ENCODE measurements around the gene KDM4B. TPM values are rescaled to one million over a fixed set of nuclear protein-coding genes. Genes with fewer than 3 reads are reported as not detected.

Gene KDM4B
- total and polyA plus RNA-seq, 9 of the 15 experiments (the other 6 are each of a cell fraction or from before 2014, with no cell fraction given), result 0.21 to 29.9 (median 7.3) TPM

- no peak for TF ChIP-seq MCM5 (IDR thresholded peaks at IDR 0.05; ENCODE audit: low read depth)
- TF ChIP-seq CUX1 (CRISPR knock-in tag; IDR thresholded peaks at IDR 0.05), result peak; percentile 88
- no peak for TF ChIP-seq CREB1 (IDR thresholded peaks at IDR 0.05)
- TF ChIP-seq CREB1 (CRISPR knock-in tag; IDR thresholded peaks at IDR 0.05), result no peak
- TF ChIP-seq CLOCK (CRISPR knock-in tag; IDR thresholded peaks at IDR 0.05; ENCODE audit: borderline replicate concordance), result no peak
- peak; percentile 84 for TF ChIP-seq EGR1 (conservative IDR thresholded peaks at IDR 0.05)
- TF ChIP-seq CREB3 (tag; conservative IDR thresholded peaks at IDR 0.05; ENCODE audit: low read depth), result 0 out of 2 replicates have a peak, but pooled peaks have one; percentile 19
- peak; percentile 45; the same call in 1 of the 2 replicates for TF ChIP-seq NCOR1 (IDR thresholded peaks at IDR 0.05)
- no peak for TF ChIP-seq HDAC1 (IDR thresholded peaks at IDR 0.05)
- TF ChIP-seq ZNF589 (CRISPR knock-in tag; IDR thresholded peaks at IDR 0.05; ENCODE audit: low read depth), result peak; percentile 60; the same call in 1 of the 2 replicates
- peak; percentile 43; the same call in 1 of the 2 replicates for TF ChIP-seq ZNF583 (CRISPR knock-in tag; IDR thresholded peaks at IDR 0.05)
- peak in 1 of 2 experiments; percentile 75; a peak in 2 of 4 replicates for TF ChIP-seq ZNF639 (CRISPR knock-in tag; conservative IDR thresholded peaks at IDR 0.05 in 1 of 2, IDR thresholded peaks at IDR 0.05 in 1 of 2)
- TF ChIP-seq MAX (CRISPR knock-in tag; IDR thresholded peaks at IDR 0.05), result peak; percentile 88; the same call in 1 of the 2 replicates
- TF ChIP-seq RBM22 (IDR thresholded peaks at IDR 0.05; ENCODE audit: low read depth, low read length, poor library complexity, severe bottlenecking), result peak; percentile 17
- TF ChIP-seq ADNP (tag; IDR thresholded peaks at IDR 0.05), result no peak
- 0 out of 2 replicates have a peak, but pooled peaks have one; percentile 25 for TF ChIP-seq KLF16 (IDR thresholded peaks at IDR 0.05)
These were observed 124.5 kb downstream of the KDM4B start (continued) for GRCh38 chr19:5093297-5093928.
